Mammary epithelial cell (primary cell): ENCODE data around the gene SLC1A1.

Experiments used
- CTCF ChIP-seq, 2 donors: IDR thresholded peaks in 1 of 2; conservative IDR thresholded peaks in 1 of 2; 2 replicates each; pipeline ENCODE4 v1.5.1; 2011 to 2012; ENCODE audit warnings: inconsistent platforms in 2 of 2, low read length in 2 of 2, mild to moderate bottlenecking in 2 of 2, control low read depth in 1 of 2, low read depth in 1 of 2; ENCODE audit not compliant: insufficient read depth in 1 of 2; ENCODE audit errors: extremely low read depth in 1 of 2
- EZH2 ChIP-seq: IDR thresholded peaks from 2 replicates; pipeline ENCODE4 v1.6.1; 2012; ENCODE audit warnings: low read length, inconsistent platforms, borderline replicate concordance

GRCh38 chr9:4506490-4506889 is 16.2 kb downstream of the SLC1A1 start:
- TF ChIP-seq CTCF (conservative IDR thresholded peaks at IDR 0.05 in 1 of 2, IDR thresholded peaks at IDR 0.05 in 1 of 2; ENCODE audit: extremely low read depth in 1 of 2, insufficient read depth in 1 of 2, low read depth in 1 of 2, low read length in 2 of 2) (no peak), EZH2 (no peak)
